ENCODE results near the gene MDFI.

Gene MDFI

GRCh38 chr6:41651246-41651961 is 13.1 kb downstream of the MDFI start:
- no peak for DNase-seq

GRCh38 chr6:41651962-41652657 is 13.8 kb downstream of the MDFI start:
- no peak for DNase-seq

GRCh38 chr6:41652866-41653652 is 14.8 kb downstream of the MDFI start:
- DNase-seq, result no peak

DNA sequence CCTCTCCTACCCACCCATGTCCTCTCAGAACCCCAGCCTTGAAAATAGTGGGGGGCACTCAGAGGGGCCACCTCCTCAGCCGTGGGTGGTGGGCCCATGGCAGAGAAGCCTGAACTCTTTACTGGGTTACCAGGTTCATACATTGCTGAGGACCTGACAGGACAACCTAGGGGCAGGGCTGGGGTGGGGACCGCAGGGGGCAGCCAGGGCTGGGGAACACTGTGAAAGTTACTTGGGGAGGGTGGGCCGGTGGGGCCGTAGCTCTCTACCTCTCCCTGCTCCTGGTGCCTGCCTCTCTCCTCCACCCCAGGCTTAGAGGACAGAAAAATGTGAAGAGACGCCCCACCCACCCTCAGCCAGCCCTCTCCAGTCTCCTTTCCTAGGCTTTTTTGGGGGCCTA is 15.4 kb downstream of the MDFI start:
- DNase-seq, result no peak

DNA sequence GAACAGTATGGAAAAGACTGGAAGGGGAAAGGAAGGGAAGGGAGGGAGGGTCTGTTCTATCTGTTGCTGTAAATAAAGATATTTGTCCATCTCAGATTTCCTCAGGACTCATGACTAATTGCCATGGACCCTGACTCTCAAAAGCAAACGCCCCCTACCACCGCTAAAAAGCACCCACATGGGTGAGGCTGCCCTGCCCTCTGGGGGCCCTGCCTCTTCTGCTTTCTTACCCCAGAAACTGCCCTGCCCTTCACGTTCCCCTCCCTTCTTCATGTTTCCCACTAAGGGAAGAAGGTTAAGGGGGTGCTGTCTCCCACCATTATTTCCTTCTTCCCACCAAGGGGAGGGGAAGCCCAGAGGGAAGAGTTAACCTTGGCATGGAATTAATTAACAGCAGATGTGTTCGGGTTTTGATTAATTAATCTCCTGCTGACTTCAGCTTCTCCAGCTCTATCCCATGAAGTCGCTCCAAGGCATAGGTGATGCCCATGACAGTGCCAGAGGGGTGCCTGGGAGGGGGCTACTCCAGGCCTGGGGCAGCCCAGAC is 16.0 kb downstream of the MDFI start:
- no peak for DNase-seq

DNA sequence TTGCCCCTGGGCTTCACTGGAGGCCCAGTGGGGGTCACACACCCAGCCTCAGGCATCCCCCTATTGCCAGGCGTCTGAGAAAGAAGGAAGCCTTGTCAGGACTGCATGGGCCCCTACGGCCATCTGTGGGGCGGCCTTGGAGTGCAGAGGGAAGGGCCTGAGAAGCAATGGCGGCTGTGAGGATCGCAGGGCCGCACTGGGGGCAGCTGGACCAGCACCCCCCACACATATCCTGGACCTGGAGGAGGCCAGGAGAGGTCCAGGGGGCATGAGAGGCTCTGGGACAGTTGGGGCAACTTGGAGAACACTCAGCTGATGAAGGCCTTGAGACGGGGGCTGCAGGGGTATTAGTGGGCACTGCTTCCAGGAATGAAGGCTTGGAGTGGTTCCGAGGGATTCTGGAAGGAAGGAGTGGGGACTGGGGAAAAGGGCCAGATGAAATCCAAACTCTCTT is 16.5 kb downstream of the MDFI start:
- DNase-seq, result no peak

DNA sequence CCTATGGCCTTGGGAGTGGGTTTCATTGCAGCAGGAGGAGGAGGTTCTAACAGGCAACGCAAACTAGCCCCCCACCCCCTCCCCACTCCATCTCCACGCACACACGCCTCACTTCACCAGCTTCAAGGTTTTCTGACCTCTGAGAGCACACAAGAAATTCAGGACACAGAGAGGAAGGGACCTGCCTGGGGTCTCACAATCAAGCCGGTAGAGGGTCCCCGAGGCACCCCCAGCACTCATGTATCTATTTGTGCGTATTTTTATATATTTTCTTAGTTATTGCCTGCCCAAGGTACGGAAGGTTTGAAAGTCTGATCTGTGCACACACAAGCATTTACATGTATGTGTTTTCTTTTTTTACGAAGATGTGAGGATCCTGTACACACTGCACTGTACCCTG is 16.9 kb downstream of the MDFI start:
- no peak for DNase-seq

DNA sequence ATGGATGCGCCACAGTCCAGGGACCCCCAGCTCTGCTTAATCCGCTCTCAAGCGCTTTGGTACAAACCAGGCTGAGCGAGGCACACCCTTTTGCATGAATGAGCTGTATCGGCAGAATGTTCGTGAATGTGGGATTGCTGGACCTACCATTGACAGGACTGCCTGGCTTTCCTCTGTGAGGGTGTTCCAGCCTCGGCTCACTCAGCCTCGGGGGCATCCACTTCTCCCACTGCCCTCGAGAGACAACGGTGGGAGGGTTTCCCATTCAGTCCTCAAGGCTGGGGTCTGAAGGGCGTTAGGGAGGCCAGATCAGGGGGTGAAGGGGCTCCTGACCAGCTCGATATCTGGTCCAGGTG is 17.4 kb downstream of the MDFI start:
- DNase-seq, result no peak

DNA sequence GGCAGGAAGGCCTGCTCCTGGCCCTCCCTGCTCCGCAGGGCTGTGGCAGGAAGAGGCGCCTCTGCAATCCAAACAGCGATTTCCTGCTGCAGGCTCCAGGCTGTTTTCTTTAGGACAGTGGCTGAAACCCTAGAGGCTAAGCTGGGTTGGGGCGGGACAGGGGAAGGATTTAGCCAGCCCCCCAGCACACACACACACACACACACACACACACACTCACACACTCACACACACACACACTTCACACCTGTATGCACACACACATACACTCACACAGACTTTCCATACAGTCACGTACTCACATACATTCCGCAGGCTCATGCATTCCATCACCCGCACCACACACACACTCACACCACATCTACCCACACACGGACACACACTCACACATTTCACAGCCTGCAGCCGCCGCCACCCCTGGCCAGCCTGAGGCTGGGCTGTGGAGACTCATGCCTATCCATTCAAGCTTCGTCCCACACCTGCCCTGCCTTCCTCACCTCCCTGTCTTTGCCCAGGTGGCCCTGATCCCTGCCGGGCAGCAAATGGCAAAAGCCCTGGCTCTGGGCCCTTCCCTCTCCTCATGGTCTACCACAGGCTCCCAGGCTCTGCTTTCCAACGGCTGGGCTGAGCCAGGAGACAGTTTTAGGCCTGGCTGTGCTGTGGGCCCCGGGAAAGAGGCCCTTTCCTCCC is 17.9 kb downstream of the MDFI start:
- DNase-seq, result peak; percentile 80

DNA sequence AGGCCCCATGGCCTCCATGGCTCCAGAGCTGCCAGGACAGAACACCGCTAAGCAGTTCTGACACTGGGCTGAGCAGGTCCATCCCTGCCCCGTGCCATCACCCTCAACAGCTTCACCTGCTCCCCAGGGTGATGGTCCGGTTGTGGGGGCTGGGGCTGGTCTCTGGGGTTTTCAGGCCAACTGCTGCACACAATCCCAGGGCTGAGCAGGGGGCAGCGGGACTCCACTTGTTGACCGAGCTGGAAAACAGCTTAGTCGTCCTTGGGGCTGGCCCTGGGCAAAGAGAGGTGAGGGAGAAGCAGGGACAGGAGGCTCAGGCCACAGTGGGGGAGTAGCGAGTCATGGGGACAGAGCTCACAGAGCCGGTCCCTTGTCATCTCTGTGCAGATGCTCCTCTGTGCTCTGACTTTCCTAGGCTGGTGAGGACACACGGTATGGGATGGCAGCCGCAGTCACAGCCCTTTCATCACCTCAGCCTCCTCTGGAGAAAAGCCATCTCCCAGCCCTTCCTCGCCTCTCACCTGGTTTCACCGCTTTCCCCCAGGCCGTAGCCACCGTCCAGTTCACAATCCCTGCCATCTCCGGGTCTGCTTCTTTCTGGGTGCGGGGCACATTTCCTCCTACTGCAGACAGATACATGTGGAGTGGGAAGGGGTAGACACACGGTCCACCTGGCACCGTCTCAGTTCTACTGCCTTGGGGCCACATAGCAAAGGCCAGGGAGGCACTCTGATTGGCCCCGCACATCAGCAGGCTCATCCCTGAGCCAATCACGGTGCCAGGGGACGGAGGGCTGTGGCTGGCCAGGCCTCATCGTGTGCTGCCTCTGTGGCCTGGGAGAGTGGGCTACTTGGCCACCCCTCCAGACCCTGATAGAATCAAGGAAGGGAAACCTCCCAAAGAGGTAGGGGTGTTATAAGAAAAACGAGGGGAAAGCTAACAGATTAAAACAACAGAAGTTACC is 19.1 kb downstream of the MDFI start:
- no peak for DNase-seq

DNA sequence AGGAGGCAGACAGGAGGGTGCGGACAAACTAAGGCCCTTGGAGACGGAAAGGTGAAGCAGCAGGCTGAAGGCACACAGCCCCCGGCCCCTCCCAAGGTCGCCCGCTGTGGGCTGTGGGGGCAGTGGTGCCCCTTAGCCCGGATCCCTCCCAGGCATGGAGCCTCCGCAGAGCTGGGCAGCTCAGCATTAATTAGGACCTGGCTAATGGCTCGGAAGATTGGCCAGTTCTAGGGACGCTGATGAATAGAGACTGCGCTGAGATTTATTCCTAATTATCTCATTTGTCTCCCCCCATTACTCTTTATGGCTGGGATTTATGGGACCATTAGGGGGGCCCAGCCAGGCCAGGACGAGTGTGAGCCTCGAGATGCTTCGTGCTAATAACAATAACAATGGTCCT is 20.4 kb downstream of the MDFI start:
- DNase-seq, result peak; percentile 5

GRCh38 chr6:41659935-41660334 is 21.7 kb downstream of the MDFI start:
- DNase-seq, result peak; percentile 22

- DNase-seq, result no peak
Measured at GRCh38 chr6:41663568-41663967, 25.3 kb downstream of the MDFI start.

DNA sequence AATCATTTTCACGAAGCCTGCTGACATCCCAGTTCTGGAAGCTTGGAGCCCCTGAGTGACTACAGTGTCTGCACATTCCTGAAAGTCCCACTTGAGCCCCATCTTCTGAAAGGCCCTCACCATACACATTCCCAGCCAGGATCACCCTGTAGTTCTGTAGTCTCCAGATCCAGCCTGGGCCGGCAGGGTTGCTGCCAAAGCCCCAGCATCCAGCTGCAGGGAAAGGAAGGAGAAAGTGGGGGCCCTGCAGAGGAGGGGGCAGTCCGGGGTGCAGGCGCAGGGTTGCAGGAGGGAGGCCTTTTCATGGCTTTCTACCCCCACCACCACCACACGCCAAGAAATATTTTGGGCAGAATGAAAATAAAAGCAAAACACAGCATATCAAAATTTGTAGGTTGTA is 26.0 kb downstream of the MDFI start:
- no peak for DNase-seq

GRCh38 chr6:41667195-41667594 is 28.9 kb downstream of the MDFI start:
- DNase-seq, result no peak

DNA sequence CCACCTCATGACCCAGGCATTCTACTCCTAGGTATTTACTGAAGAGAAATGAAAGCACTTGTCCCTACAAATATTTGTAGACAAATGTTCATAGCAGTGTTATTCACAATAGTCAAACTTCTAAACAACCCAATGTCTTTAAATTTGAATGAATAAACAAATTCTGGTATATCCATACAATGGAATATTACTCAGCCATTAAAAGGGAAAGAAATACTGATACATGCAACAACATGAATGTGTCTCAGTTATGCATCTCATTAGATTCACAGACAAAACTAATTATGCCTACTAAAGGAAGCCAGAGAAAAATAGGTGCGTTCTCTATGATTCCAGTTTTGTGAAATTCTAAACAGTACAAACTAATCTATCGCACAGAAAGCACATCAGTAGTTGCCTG is 30.7 kb downstream of the MDFI start:
- no peak for DNase-seq

DNA sequence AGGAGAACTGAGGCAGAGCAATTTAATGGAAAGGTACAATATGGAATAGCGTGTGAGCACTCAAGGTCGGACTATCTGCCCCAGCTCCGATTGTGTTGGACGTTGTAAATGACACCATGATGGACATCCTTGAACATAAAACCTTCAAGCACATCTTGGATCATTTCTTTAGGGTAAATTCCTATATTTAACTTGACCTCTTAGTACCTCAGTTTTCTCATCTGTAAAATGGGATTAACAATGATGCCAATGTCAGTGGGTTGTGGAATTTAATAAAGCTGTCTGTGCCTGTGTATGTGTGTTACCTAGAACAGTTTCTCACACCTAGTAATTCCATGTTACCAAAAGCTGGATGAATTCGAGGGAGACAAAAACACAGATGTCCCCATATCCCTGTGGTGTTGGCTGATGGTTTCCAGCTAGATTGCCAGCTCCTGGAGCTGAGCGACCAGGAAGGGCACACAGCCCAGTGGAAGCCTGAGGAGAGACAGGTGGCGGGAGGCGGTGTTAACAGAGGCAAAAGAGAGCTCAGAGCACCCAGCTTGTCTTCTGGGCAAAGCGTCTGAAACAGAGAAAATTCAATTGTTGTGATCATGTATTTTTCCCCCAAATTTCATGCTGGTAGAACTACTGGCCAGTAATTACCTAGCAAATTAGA is 32.6 kb downstream of the MDFI start:
- DNase-seq, result no peak

- DNase-seq, result no peak
Measured at GRCh38 chr6:41671376-41671775, 33.1 kb downstream of the MDFI start.

DNA sequence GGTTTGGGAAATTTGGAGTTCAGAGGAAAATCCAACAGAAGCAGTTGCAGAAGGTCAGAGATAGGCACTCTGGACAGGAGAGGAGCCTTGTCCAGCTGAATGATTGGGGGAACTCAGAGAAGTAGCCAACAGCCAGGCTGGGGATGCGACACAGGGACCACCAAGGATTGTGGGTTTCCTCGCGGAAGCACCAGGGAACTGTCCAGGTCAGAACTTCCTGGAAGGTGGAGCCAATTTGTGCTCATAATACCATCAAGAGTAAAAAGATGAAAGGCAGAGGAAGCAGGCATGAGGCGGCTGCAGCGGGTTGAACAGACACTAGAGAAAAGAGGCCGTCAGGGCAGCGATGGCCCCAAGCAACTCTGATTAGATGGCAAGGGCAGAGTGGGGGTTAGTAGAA is 33.7 kb downstream of the MDFI start:
- DNase-seq, result no peak

DNA sequence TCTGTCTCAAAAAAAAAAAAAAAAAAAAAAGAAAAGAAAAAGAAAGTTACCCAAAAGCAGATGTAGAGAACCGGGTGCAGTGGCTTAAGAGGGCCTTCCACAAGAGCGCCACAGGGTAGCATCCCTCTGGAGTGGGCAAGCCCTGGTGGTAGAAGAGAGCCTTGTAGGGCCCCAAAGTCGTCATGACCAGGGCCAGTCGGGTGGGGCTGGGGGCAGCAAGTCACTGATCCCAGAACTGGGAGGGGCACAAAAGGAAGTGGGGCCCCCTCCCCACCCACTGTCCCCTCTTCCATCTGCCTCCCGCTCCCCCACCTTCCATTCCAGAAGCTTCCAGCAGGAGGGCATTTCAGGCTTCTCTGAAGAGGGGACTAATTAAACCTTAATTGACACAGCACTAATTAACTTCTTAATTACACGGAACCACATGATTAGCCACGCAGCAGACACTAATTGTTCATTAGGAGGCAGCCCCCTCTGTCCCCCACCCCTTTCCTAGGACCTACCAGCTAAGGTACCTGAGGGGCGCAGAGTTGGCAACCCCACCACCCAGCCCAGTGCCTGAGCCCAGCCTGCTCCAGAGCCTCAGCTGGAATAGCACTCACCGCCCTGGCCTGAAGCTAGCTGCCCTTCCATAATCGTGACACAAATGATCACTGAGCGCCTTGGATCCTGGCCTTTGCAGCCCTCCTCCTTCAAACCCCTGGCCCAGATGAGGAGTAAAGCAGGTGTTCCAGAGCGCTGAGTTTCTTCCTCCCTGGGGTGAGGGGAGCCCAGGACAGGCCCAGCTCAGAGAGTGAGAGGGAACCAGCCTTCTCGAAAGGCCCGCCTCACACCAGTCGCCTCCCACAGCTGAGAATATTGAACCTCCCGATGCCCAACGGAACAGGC is 34.8 kb downstream of the MDFI start:
- no peak for DNase-seq
